Astrocyte of the spinal cord (primary cell): Measurements from ENCODE around the gene IQCE.

Source experiments
- DNase-seq: peaks from one replicate; pipeline ENCODE4 v3.0.0; 2011; ENCODE audit warnings: low read depth, low spot score
- H3K4me3 ChIP-seq: 2 replicates; pipeline ENCODE4 v1.5.1; 2011; ENCODE audit warnings: low read depth, mild to moderate bottlenecking, low read length, moderate library complexity
- in situ Hi-C: cut with HindIII; loops from 2 replicates; pipeline ENCODE4 v1.10.0; 2017; ENCODE audit warnings: low sequenced_read_pairs
- TF ChIP-seq, protein P1 (sequence below): IDR thresholded peaks from 2 replicates; pipeline ENCODE4 v1.5.1; 2012; ENCODE audit warnings: low read depth, mild to moderate bottlenecking, low read length, inconsistent platforms

IQCE gene

DNA sequence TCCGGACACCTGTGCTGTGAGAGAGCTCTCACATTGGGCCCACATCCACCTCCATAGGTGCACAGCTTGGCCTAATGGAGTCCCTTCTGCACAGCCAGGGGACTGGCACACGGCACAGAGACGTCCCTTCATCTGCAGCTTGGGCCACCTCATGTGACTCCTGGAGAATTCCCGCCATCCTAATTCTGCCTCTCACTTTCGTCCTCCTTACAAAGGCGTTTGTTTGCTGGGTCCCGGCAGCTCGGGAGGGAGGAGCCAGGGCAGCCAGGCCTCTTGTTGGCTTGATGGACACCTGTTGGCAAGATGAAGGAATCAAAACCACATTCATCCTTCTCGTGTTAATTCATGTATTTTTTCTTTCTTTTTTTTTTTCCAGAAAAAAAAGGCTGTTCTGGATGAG is 42.3 kb downstream of the IQCE start:
- TF ChIP-seq, protein P1, sequence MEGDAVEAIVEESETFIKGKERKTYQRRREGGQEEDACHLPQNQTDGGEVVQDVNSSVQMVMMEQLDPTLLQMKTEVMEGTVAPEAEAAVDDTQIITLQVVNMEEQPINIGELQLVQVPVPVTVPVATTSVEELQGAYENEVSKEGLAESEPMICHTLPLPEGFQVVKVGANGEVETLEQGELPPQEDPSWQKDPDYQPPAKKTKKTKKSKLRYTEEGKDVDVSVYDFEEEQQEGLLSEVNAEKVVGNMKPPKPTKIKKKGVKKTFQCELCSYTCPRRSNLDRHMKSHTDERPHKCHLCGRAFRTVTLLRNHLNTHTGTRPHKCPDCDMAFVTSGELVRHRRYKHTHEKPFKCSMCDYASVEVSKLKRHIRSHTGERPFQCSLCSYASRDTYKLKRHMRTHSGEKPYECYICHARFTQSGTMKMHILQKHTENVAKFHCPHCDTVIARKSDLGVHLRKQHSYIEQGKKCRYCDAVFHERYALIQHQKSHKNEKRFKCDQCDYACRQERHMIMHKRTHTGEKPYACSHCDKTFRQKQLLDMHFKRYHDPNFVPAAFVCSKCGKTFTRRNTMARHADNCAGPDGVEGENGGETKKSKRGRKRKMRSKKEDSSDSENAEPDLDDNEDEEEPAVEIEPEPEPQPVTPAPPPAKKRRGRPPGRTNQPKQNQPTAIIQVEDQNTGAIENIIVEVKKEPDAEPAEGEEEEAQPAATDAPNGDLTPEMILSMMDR = no peak
- DNase-seq = no peak
- in situ Hi-C loops = no loop called here
- H3K4me3 ChIP-seq = no peak overlapping the region

DNA sequence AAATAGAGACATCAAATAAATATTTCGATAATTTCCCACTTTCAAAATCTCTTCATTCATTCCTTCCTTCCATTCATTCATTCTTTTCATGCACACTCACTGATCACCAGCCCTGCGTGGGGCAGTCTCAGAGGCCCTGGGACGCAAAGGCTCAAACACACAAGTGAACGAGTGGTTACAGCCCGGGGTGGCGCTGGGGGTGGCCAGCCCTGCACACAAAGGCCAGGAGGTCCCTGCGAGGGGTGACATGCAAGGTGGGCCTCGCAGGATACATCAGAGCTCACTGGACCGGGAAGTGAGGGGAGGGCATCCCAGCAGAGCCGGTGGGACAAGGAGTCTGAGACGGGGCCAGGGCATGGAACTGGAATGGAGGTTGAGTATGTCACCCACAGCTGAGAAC is 43.1 kb downstream of the IQCE start:
- in situ Hi-C loops = no loop called here
- TF ChIP-seq, protein P1 = no peak
- DNase-seq = no peak
- no peak overlapping the region for H3K4me3 ChIP-seq

DNA sequence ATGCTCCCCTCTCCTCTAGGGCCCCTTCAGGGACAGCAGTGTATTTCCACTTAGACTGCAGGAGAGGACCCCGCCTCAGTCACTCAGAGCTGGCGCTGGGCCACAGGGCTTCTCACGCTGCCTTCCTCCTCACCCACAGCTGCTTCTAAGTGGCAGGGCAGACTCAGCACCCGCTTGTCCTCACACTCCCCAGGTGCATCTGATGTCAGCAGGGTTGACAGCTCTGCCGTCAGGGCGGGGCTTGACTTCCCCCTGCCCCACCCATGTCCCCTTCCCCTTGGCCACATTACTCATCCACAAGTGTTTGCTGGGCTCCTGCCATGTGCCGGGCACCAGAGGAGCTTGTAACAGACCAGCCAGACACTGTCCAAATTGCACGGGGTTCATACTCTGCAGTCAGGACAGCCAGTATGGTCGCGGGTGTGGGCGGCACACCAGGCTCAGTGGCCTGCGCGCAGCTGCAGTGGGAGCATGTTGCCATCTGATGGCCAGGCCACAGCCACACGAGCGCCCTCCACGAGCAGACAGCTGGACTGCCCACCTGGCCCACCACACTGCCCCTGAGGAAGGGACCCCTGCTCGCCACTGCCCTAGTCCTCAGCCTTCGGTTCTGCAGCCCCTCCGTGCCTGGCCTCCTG is 43.7 kb downstream of the IQCE start:
- H3K4me3 ChIP-seq = no peak overlapping the region
- in situ Hi-C loops = no loop called here
- TF ChIP-seq, protein P1 = no peak
- DNase-seq = no peak

DNA sequence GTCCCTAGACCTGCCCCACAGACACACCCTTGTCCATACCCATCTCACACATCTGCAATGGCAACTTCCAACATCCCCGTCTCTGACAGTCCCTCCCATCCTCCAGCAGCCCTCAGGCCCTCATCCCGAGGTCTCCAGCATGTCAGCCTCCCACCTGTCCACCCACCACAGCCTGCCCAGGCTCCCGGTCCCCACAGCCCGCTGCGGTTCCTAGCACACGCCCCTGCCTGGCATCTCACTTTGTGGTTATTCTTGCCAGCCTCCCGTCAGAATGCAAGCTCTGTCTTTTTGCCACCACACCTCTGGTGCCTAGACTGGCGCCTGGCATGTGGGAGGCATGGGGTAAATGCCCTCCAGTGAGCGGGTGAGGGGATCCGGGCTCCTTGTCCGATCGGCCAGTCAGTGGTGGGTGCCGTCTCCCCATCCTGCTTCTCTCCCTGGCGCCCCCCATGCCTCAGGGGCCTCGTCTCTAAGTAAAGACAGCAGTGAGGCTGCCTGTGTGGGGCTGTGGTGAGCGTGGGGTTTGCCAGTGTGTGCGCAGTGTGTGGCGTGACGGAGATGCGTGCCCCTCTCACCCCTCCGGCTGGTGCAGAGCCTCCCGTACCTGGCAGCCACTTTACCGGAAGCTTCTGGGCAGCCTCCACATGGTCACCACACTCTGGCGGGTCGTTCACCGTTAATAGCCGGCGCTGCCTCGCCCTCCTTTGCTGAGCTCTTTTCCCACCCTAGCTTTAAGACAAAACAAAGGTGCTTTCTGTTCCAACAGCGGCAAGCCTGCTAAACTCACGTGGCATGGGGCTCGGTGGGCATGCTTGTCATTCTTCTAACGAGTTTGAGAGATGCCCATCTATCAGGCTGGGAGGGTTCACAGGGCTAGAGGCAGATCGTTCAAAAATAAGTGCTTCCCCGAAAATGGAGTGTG is 44.5 kb downstream of the IQCE start:
- no peak for DNase-seq
- in situ Hi-C loops = no loop called here
- TF ChIP-seq, protein P1 = no peak

DNA sequence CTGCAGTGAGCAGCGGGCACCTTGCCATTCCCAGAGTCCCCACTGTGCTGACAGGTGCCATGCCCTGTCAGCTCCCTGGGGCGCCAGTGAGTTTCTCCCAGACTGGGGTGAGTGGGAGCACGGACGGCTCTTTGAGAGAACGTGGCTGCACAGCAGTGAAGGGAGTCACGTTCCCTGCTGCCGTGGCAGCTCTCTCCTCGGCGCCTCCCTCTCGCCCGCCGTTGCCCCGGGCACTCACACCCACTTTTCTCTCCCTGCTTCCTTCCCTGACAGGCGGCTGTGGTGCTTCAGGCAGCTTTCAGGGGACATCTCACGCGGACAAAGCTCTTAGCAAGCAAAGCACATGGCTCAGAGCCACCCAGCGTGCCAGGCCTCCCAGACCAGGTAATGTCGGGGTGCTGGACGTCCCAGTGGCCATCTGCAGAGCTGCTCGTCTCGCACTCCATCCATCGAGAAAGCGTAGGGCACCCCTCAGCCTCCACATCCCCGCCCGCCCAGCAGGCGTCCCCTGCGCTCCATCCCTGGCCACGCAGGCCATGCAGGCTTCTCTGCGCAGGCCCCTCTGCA is 45.9 kb downstream of the IQCE start:
- in situ Hi-C loops = no loop called here
- TF ChIP-seq, protein P1 = no peak
- H3K4me3 ChIP-seq = no peak overlapping the region
- DNase-seq = no peak

More for the DNA sequence above, 44.5 kb downstream of the IQCE start:
- no peak overlapping the region for H3K4me3 ChIP-seq

DNA sequence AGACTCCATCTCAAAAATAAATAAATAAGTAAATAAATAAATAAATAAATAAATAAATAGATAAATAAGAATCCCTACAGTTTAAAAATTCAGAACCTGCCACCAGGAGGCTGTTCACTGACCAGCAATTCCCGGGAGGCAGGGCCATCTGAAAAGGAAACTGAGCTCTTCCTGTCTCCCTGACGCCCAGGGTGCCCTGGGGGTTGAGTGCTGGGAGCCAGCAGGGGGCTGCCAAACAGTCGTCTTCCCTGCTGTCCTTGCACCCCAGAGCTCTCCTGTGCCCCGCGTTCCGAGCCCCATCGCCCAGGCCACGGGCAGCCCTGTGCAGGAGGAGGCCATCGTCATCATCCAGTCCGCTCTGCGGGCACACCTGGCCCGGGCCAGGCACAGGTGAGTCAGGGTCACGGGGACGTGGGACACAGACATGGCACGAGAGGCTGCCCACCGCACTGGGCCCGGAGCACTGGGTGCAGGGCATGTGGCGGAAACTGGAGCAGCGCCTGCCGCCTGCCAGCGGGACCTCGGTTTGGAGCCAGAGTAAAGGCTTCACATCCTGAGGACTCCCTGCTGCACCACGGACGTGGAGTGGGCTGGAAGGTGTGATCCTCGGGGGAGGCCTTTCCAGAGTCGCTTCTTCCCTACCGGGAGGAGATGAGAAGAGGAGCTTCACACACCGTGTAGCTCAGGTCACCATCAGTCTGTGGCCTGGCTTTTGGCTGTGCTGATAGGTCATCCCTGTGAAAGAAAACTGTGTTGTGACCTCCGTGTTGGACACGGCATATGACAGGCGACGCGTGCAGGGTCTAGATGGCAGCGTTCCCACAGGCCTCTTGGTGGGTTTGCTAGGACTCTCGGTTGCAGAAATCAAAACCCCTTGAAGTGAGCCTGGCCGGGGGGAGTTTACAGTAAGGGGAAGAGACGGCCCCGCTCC is 47.1 kb downstream of the IQCE start:
- in situ Hi-C loops = no loop called here
- DNase-seq = no peak
- TF ChIP-seq, protein P1 = peak; percentile 2
- H3K4me3 ChIP-seq = no peak overlapping the region
